ENCODE results near the gene DLD.

- TF ChIP-seq CTCF (conservative IDR thresholded peaks at IDR 0.05; ENCODE audit: low read depth in 2 of 2) (peak in 1 of 2 experiments; percentile 15; a peak in 1 of 4 replicates), ZNF331 (CRISPR knock-in tag; IDR thresholded peaks at IDR 0.05; ENCODE audit: low read depth) (no peak)
Measured at GRCh38 chr7:107867858-107868466, 23.0 kb upstream of the DLD start.

Data from GM23338 (cell line).